Spleen (tissue), 11 donors: ENCODE data around the gene TDRD3. TPM values are rescaled to one million over a fixed set of nuclear protein-coding genes. Genes with fewer than 3 reads are reported as not detected.

Source experiments
- DNase-seq: peaks from one replicate; pipeline ENCODE4 v3.0.0-alpha.2; 2020
- H3K27ac ChIP-seq, 8 donors: fragments of 200-600 bp; sonication (generic) in 7 of 8; 1 replicate in 4 of 8; 2 replicates in 4 of 8; pipeline versions ENCODE4 v1.5.0 to v1.8.0; 2016 to 2021; ENCODE audit warnings: inconsistent platforms in 4 of 8, mild to moderate bottlenecking in 4 of 8, moderate library complexity in 1 of 8
- H3K27me3 ChIP-seq, 7 donors: fragments of 200-600 bp; sonication (generic) in 6 of 7; replicated peaks in 1 of 7; 1 replicate in 4 of 7; 2 replicates in 3 of 7; pipeline versions ENCODE4 v1.5.0 to v1.8.0; 2016 to 2021; ENCODE audit warnings: inconsistent platforms in 3 of 7, mild to moderate bottlenecking in 1 of 7
- H3K36me3 ChIP-seq, 6 donors: fragments of 200-600 bp; sonication (generic) in 5 of 6; 1 replicate in 4 of 6; 2 replicates in 2 of 6; pipeline versions ENCODE4 v1.5.0 to v1.8.0; 2016 to 2021; ENCODE audit warnings: inconsistent platforms in 2 of 6
- H3K4me1 ChIP-seq, 6 donors: fragments of 200-600 bp; sonication (generic) in 5 of 6; 1 replicate in 3 of 6; 2 replicates in 3 of 6; pipeline versions ENCODE4 v1.5.0 to v1.8.0; 2016 to 2021; ENCODE audit warnings: inconsistent platforms in 3 of 6
- H3K4me3 ChIP-seq, 8 donors: fragments of 200-600 bp; sonication (generic) in 7 of 8; 1 replicate in 4 of 8; 2 replicates in 4 of 8; pipeline versions ENCODE4 v1.5.0 to v1.8.0; 2016 to 2021; ENCODE audit warnings: inconsistent platforms in 4 of 8, mild to moderate bottlenecking in 4 of 8, moderate library complexity in 2 of 8
- H3K9me3 ChIP-seq, 8 donors: fragments of 200-600 bp; sonication (generic) in 7 of 8; 1 replicate in 4 of 8; 2 replicates in 4 of 8; pipeline versions ENCODE4 v1.5.0 to v1.8.0; 2016 to 2021; ENCODE audit warnings: inconsistent platforms in 4 of 8
- CTCF ChIP-seq, 11 experiments: fragments of 200-600 bp in 7 of 11; fragments of 450-650 bp in 4 of 11; sonication (generic) in 4 of 11; IDR thresholded peaks in 8 of 11; conservative IDR thresholded peaks in 3 of 11; 1 replicate in 7 of 11; 2 replicates in 4 of 11; pipeline versions ENCODE4 v1.4.0 to v1.8.0; 2016 to 2021; ENCODE audit warnings: antibody characterized with exemption in 11 of 11, inconsistent platforms in 4 of 11, mild to moderate bottlenecking in 1 of 11
- POLR2A ChIP-seq, 3 donors: fragments of 450-650 bp; IDR thresholded peaks; one replicate each; pipeline ENCODE4 v1.5.1; 2017; ENCODE audit warnings: antibody characterized with exemption in 3 of 3, mild to moderate bottlenecking in 1 of 3
- POLR2AphosphoS5 ChIP-seq, 3 donors: sonication (generic); formaldehyde crosslinking; IDR thresholded peaks; one replicate each; pipeline ENCODE4 v1.5.1; 2017; ENCODE audit warnings: antibody characterized with exemption in 3 of 3
- WGBS, 5 donors: extraction: QIAGEN DNeasy Blood & Tissue Kit in 3 of 5; methylation state at CpG; one replicate each; pipeline versions ENCODE4 v1.1.5 to v1.1.7; 2013 to 2018; 5-methylcytosine and 5-hydroxymethylcytosine counted together
- intact Hi-C: fragments of 100-400 bp; cut with DNase I; formaldehyde crosslinking; loops from one replicate; pipeline ENCODE4 v1.15.0; 2023; ENCODE audit warnings: low total_unique reads
- polyA plus RNA-seq, 3 donors: library from polyadenylated mRNA; stranded (reverse); fragments of 200-250 nt; gene quantifications; one replicate each; pipeline ENCODE4 v1.2.1, GENCODE V29; 2013
- total RNA-seq, 7 donors: library from RNA; depleted of rRNA in 3 of 7; stranded (reverse); fragments of >200 nt in 3 of 7; fragmentation: NEBNext Ultra II Directional in 4 of 7; extraction: Animal tissue kit (Norgen Biotek cat#: 25700) in 4 of 7; gene quantifications; one replicate each; pipeline versions ENCODE4 v1.1.0 to v1.2.1, GENCODE V29; 2016 to 2021
- donor health status: healthy with polysubstance abuse.
- donor health status: DM: no; HTN: no; CAD: no; lungs with moderate emphysema.
- donor health status: DM: no; HTN: no; CAD: no.
- donor health status: Bipolar disorder and iron deficiency.
- donor health status: healthy.
- donor health status: DM: no; HTN: no; CAD: no.
- donor health status: DM: yes; HTN: yes; CAD: no.

Gene TDRD3
- total and polyA plus RNA-seq, 10 donors, result 9.5 to 36.4 (median 23.1) TPM

GRCh38 chr13:60572855-60573254 lies 175.8 kb downstream of the TDRD3 start:
- H3K4me1 ChIP-seq, result no peaks in the 10 kb centered on the region
- H3K4me3 ChIP-seq, result no peak overlapping the region
- TF ChIP-seq POLR2AphosphoS5 (IDR thresholded peaks at IDR 0.05), result no peak
- no peak for TF ChIP-seq CTCF (IDR thresholded peaks at IDR 0.05 in 8 of 11, conservative IDR thresholded peaks at IDR 0.05 in 3 of 11)
- no peak for TF ChIP-seq POLR2A (IDR thresholded peaks at IDR 0.05)
- intact Hi-C loops, result no loop called here
- H3K9me3 ChIP-seq, result peaks cover 0 to 3% (median 0%) of the 10 kb centered on the region in 8 donors
- 92 to 97% (median 93%) methylated on average over 8 of the region's 8 CpGs for WGBS, 5 donors
- no peak overlapping the region for H3K27ac ChIP-seq
- peaks cover 2 to 48% (median 14%) of the 10 kb centered on the region in 6 donors for H3K36me3 ChIP-seq
- no peaks in the 10 kb centered on the region for H3K27me3 ChIP-seq
- DNase-seq, result no peak

GRCh38 chr13:60574735-60575134 lies 177.7 kb downstream of the TDRD3 start:
- no peak overlapping the region for H3K27ac ChIP-seq
- no peak for DNase-seq
- H3K4me3 ChIP-seq, result no peak overlapping the region
- no peaks in the 10 kb centered on the region for H3K27me3 ChIP-seq
- intact Hi-C loops, result no loop called here
- TF ChIP-seq CTCF (IDR thresholded peaks at IDR 0.05 in 8 of 11, conservative IDR thresholded peaks at IDR 0.05 in 3 of 11) (no peak), POLR2AphosphoS5 (IDR thresholded peaks at IDR 0.05) (no peak), POLR2A (IDR thresholded peaks at IDR 0.05) (no peak)
- no peaks in the 10 kb centered on the region for H3K4me1 ChIP-seq
- 94 to 97% (median 96%) methylated on average over 5 of the region's 5 CpGs for WGBS, 5 donors
- peaks cover 0 to 3% (median 0%) of the 10 kb centered on the region in 8 donors for H3K9me3 ChIP-seq
- peaks cover 0 to 29% (median 3%) of the 10 kb centered on the region in 6 donors for H3K36me3 ChIP-seq

GRCh38 chr13:60575142-60575541 lies 178.1 kb downstream of the TDRD3 start:
- no peaks in the 10 kb centered on the region for H3K27me3 ChIP-seq
- WGBS, 5 donors, result 74 to 97% (median 87%) methylated on average over 1 of the region's 1 CpG
- H3K27ac ChIP-seq, result no peak overlapping the region
- no peak for TF ChIP-seq CTCF (IDR thresholded peaks at IDR 0.05 in 8 of 11, conservative IDR thresholded peaks at IDR 0.05 in 3 of 11)
- no peak for TF ChIP-seq POLR2A (IDR thresholded peaks at IDR 0.05)
- no peak for TF ChIP-seq POLR2AphosphoS5 (IDR thresholded peaks at IDR 0.05)
- intact Hi-C loops, result no loop called here
- DNase-seq, result no peak
- no peaks in the 10 kb centered on the region for H3K4me1 ChIP-seq
- H3K4me3 ChIP-seq, result no peak overlapping the region
- H3K9me3 ChIP-seq, result peaks cover 0 to 3% (median 0%) of the 10 kb centered on the region in 8 donors
- peaks cover 0 to 25% (median 1%) of the 10 kb centered on the region in 6 donors for H3K36me3 ChIP-seq

GRCh38 chr13:60577761-60578160 lies 180.7 kb downstream of the TDRD3 start:
- H3K4me3 ChIP-seq, result no peak overlapping the region
- TF ChIP-seq CTCF (IDR thresholded peaks at IDR 0.05 in 8 of 11, conservative IDR thresholded peaks at IDR 0.05 in 3 of 11), result no peak
- no peak for TF ChIP-seq POLR2AphosphoS5 (IDR thresholded peaks at IDR 0.05)
- TF ChIP-seq POLR2A (IDR thresholded peaks at IDR 0.05), result no peak
- intact Hi-C loops, result no loop called here
- no peak overlapping the region for H3K27ac ChIP-seq
- DNase-seq, result no peak
- peaks cover 0 to 12% (median 0%) of the 10 kb centered on the region in 6 donors for H3K36me3 ChIP-seq
- H3K9me3 ChIP-seq, result peaks cover 0 to 3% (median 0%) of the 10 kb centered on the region in 8 donors
- H3K27me3 ChIP-seq, result no peaks in the 10 kb centered on the region
- H3K4me1 ChIP-seq, result no peaks in the 10 kb centered on the region
- 88 to 96% (median 93%) methylated on average over 3 of the region's 3 CpGs for WGBS, 5 donors
